ENCODE data around the gene PIN4. TPM values are rescaled to one million over a fixed set of nuclear protein-coding genes. Genes with fewer than 3 reads are reported as not detected.

Gene PIN4
- total and polyA plus RNA-seq, 9 donors, result 5.3 to 33.6 (median 10.1) TPM

DNA sequence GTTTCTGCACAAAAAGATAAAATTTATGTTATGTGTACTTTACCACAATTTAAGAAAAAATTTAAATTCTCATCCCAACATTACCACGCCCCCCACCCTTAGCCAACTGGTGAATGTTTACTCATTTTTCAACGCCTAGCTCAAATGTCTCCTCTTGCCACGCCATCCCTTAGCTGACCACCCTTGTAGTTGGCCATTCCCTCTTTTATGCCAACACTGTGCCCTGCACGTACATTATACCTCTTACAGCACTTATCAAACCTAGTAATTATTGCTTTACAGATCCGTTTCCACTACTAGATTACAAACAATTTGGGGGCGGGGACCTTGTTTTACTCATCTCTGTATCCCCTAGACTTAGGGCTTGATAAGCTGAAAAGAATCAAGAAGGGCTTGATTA lies 56.6 kb downstream of the PIN4 start:
- Histone ChIP-seq H3K27me3 (no peaks in the 10 kb centered on the region), H3K4me3 (no peak overlapping the region), H3K36me3 (no peaks in the 10 kb centered on the region), H3K27ac (no peak overlapping the region), H3K4me1 (ENCODE audit: insufficient read depth) (no peaks in the 10 kb centered on the region), H3K9me3 (no peaks in the 10 kb centered on the region)
- no peak for TF ChIP-seq POLR2A (IDR thresholded peaks at IDR 0.05)
- no peak for TF ChIP-seq CTCF (IDR thresholded peaks at IDR 0.05)
- no peak for TF ChIP-seq EP300 (IDR thresholded peaks at IDR 0.05)
- no peak for DNase-seq
- intact Hi-C loops (cut with DNase I), result no loop called here
- WGBS, 3 donors, result 33 to 37% (median 34%) methylated on average over 6 of the region's 6 CpGs

DNA sequence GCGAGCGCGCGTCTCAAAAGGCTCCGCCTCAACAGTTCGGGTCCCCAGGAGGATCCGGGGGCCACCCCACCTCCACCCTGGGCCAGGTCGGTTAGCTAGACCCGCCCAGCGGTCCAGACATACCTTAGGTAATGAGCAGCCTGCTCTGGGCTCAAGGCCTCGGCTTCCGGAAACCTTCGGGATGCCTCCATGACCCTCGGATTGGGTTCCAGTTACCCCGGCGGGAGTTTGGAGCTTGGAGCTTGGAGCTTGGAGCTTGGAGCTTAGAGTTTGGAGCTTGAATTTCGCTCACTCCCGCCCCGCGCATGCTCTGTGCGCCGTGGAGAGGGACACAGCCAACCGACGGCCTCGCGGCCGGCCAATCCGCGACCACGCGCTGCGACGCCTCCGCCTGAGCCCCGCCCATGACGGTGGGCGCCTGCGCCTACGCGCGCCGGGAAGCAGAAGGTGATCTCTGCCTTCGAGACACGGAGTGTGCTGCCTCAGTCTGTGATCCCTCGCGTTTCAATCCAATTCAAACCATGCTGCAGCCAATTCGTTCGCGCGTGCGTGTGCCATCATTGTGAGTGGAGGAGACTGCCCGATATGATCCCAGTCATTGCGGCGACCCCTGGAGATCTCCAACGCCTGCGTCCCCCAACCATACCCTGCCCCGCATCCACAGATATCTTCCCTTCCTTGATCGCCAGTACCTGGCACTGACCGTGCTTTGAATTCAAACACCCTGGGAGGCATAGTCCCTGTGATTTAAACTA lies 57.3 kb downstream of the PIN4 start, which contains the start of gene ERCC6L:
Gene ERCC6L, minus strand, starts transcription at position 307 of the 755 bp plus-strand sequence. Its CDS starts 116 bp downstream, at position 191.
- no peaks in the 10 kb centered on the region for H3K9me3 ChIP-seq
- no peaks in the 10 kb centered on the region for H3K4me1 ChIP-seq (ENCODE audit: insufficient read depth)
- intact Hi-C loops (cut with DNase I), result no loop called here
- no peaks in the 10 kb centered on the region for H3K36me3 ChIP-seq
- peak within 1 kb of the TSS; percentile 9 for H3K4me3 ChIP-seq
- H3K27me3 ChIP-seq, result no peaks in the 10 kb centered on the region
- DNase-seq, result peak; percentile 83 to 92 (median 88)
- H3K27ac ChIP-seq, result peak within 1 kb of the TSS in 1 of 2 donors; percentile 26
- no peak for TF ChIP-seq EP300 (IDR thresholded peaks at IDR 0.05)
- no peak for TF ChIP-seq CTCF (IDR thresholded peaks at IDR 0.05)
- TF ChIP-seq POLR2A (IDR thresholded peaks at IDR 0.05), result no peak
- 26 to 47% (median 27%) methylated on average over 44 to 59 of the region's 59 CpGs for WGBS, 3 donors

- 76 to 93% (median 77%) methylated on average over 4 of the region's 4 CpGs for WGBS, 3 donors
- intact Hi-C loops (cut with DNase I), result no loop called here
Measured at GRCh38 chrX:72240976-72241375, 59.4 kb downstream of the PIN4 start.

DNA sequence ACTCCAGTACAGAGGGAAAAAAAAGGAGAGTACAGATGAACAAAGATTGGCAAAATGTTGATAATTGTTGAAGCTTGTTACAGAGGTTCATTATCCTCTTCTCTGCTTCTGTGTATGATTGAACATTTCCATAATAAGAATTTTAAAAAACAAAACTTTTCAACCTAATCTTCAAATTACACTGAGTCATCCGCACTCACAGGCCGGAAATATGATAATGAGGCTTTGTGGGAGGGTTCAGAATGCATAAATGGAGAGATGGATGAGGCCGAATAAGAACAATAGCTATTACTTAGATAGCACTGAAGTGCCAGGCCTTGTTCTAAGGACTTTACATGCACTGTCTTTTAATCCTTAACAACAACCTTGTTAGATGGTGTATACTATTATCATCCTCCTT lies 61.9 kb downstream of the PIN4 start:
- H3K27ac ChIP-seq, result no peak overlapping the region
- intact Hi-C loops (cut with DNase I), result no loop called here
- no peak overlapping the region for H3K4me3 ChIP-seq
- no peak for TF ChIP-seq EP300 (IDR thresholded peaks at IDR 0.05)
- no peaks in the 10 kb centered on the region for H3K36me3 ChIP-seq
- 15 to 25% (median 22%) methylated on average over 3 of the region's 3 CpGs for WGBS, 3 donors
- no peaks in the 10 kb centered on the region for H3K4me1 ChIP-seq (ENCODE audit: insufficient read depth)
- no peak for DNase-seq
- H3K27me3 ChIP-seq, result no peaks in the 10 kb centered on the region
- no peaks in the 10 kb centered on the region for H3K9me3 ChIP-seq

More at GRCh38 chrX:72240976-72241375, 59.4 kb downstream of the PIN4 start:
- H3K9me3 ChIP-seq, result no peaks in the 10 kb centered on the region
- DNase-seq, result no peak
- no peaks in the 10 kb centered on the region for H3K36me3 ChIP-seq
- H3K4me3 ChIP-seq, result no peak overlapping the region
- H3K27me3 ChIP-seq, result no peaks in the 10 kb centered on the region
- H3K4me1 ChIP-seq (ENCODE audit: insufficient read depth), result no peaks in the 10 kb centered on the region
- TF ChIP-seq EP300 (IDR thresholded peaks at IDR 0.05) (no peak), CTCF (IDR thresholded peaks at IDR 0.05) (no peak), POLR2A (IDR thresholded peaks at IDR 0.05) (no peak)
- H3K27ac ChIP-seq, result no peak overlapping the region

DNA sequence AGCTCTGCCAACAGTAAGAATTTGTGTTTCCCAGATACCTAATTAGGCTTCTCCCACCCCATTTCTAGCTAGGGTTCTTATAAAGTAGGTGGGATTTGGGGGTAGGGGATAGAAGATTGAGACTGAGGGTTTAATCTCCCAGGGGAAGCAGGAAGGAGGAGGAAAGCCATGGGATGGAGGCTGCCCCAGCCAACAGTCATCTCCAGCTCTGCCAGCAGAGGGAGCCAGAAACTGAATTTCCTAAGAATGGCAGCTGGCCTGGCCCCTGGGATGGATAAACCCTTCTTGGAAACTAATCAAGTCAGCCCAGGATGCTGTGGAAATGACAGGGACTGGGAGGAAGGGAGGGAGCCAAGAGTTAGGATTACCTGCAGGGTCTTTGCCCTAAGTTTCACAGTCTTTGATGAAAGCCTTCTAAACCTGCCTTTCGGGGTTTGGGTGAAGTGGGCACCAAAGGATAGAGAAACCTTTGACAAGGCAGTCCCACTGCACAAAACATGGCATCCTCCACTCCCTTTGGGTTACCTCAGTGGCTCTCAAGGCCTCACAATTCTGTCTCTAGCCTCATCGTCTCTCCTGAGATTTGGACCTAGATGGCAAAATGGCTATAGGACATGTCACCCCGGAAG lies 64.0 kb downstream of the PIN4 start:
- DNase-seq, result peak in 2 of 5 donors; percentile 32 to 42
- Histone ChIP-seq H3K36me3 (no peaks in the 10 kb centered on the region), H3K9me3 (no peaks in the 10 kb centered on the region), H3K4me3 (no peak overlapping the region), H3K4me1 (ENCODE audit: insufficient read depth) (no peaks in the 10 kb centered on the region), H3K27ac (no peak overlapping the region), H3K27me3 (no peaks in the 10 kb centered on the region)
- intact Hi-C loops (cut with DNase I), result no loop called here
- 88 to 92% (median 89%) methylated on average over 3 of the region's 3 CpGs for WGBS, 3 donors
- no peak for TF ChIP-seq EP300 (IDR thresholded peaks at IDR 0.05)
- TF ChIP-seq POLR2A (IDR thresholded peaks at IDR 0.05), result no peak
- TF ChIP-seq CTCF (IDR thresholded peaks at IDR 0.05), result no peak
